Right ventricle myocardium superior (tissue), 1 donor: ENCODE results near the gene DAAM2. TPM values are rescaled to one million over a fixed set of nuclear protein-coding genes. Genes with fewer than 3 reads are reported as not detected.

Source experiments
- ATAC-seq: fragments of 200-7000 bp; cut with Tn5 transposase; one replicate; pipeline ENCODE4 v1.9.1; 2020; ENCODE audit warnings: mild to moderate bottlenecking; ENCODE audit not compliant: poor library complexity
- DNase-seq: peaks from one replicate; pipeline ENCODE4 v3.0.0-alpha.2; 2020
- intact Hi-C: fragments of 100-400 bp; cut with DNase I; formaldehyde crosslinking; loops from one replicate; pipeline ENCODE4 v1.11.2; 2022
- total RNA-seq: library from RNA; stranded (reverse); fragmentation: NEBNext Ultra II Directional; extraction: Animal tissue kit (Norgen Biotek cat#: 25700); gene quantifications from one replicate; pipeline ENCODE4 v1.2.1, GENCODE V29; 2021
- donor health status: DM: no; HTN: yes; CAD: no; lungs with severe emphysema.

The DAAM2 gene
- total RNA-seq, 1 donor from 2014 or later: 13.0 TPM

- DNase-seq (no peak), ATAC-seq (no peak)
- intact Hi-C loops: no loop called here
Observed at GRCh38 chr6:39932386-39932910, 140.3 kb downstream of the DAAM2 start.

- intact Hi-C loops: no loop called here
- no peak for ATAC-seq
Observed at GRCh38 chr6:39933669-39934130, 141.5 kb downstream of the DAAM2 start.

GRCh38 chr6:39934131-39934757 lies 142.1 kb downstream of the DAAM2 start, which contains the start of gene MOCS1:
MOCS1 (minus strand) TSS chr6:39934462; CDS start chr6:39934417, 45 bp downstream.
- intact Hi-C loops: no loop called here
- DNase-seq (peak; percentile 93), ATAC-seq (peak; percentile 97)

More at GRCh38 chr6:39933669-39934130, 141.5 kb downstream of the DAAM2 start:
- no peak for DNase-seq

- intact Hi-C loops: no loop called here
- no peak for DNase-seq
- ATAC-seq: no peak
Observed at GRCh38 chr6:39935241-39935640, 143.1 kb downstream of the DAAM2 start.

- DNase-seq: no peak
- no peak for ATAC-seq
- intact Hi-C loops: no loop called here
Observed at GRCh38 chr6:39936857-39937256, 144.7 kb downstream of the DAAM2 start.

GRCh38 chr6:39937686-39938333 lies 145.6 kb downstream of the DAAM2 start:
- ATAC-seq: no peak
- intact Hi-C loops: no loop called here

GRCh38 chr6:39938773-39939654 lies 146.8 kb downstream of the DAAM2 start:
- intact Hi-C loops: no loop called here
- ATAC-seq (peak; percentile 20), DNase-seq (no peak)

More at GRCh38 chr6:39937686-39938333, 145.6 kb downstream of the DAAM2 start:
- no peak for DNase-seq

- ATAC-seq (no peak), DNase-seq (no peak)
- intact Hi-C loops: no loop called here
Observed at GRCh38 chr6:39941138-39941537, 149.0 kb downstream of the DAAM2 start.

- no peak for ATAC-seq
Observed at GRCh38 chr6:39941820-39942219, 149.6 kb downstream of the DAAM2 start.

GRCh38 chr6:39942903-39943580 lies 150.9 kb downstream of the DAAM2 start:
- ATAC-seq: peak; percentile 37
- intact Hi-C loops: no loop called here
- no peak for DNase-seq

More at GRCh38 chr6:39941820-39942219, 149.6 kb downstream of the DAAM2 start:
- DNase-seq: no peak
- intact Hi-C loops: no loop called here

GRCh38 chr6:39945626-39946025 lies 153.4 kb downstream of the DAAM2 start:
- no peak for DNase-seq
- intact Hi-C loops: no loop called here
- ATAC-seq: peak; percentile 57

- DNase-seq: no peak
- no peak for ATAC-seq
Observed at GRCh38 chr6:39947611-39948068, 155.5 kb downstream of the DAAM2 start.

GRCh38 chr6:39948199-39948791 lies 156.1 kb downstream of the DAAM2 start:
- intact Hi-C loops: no loop called here
- no peak for ATAC-seq
- DNase-seq: no peak

More at GRCh38 chr6:39947611-39948068, 155.5 kb downstream of the DAAM2 start:
- intact Hi-C loops: no loop called here

- ATAC-seq (no peak), DNase-seq (no peak)
- intact Hi-C loops: no loop called here
Observed at GRCh38 chr6:39950125-39950720, 158.0 kb downstream of the DAAM2 start.

- intact Hi-C loops: no loop called here
- DNase-seq: no peak
- ATAC-seq: no peak
Observed at GRCh38 chr6:39951191-39951590, 159.0 kb downstream of the DAAM2 start.

- intact Hi-C loops: no loop called here
- ATAC-seq (peak; percentile 64), DNase-seq (no peak)
Observed at GRCh38 chr6:39951716-39952115, 159.5 kb downstream of the DAAM2 start.

GRCh38 chr6:39952167-39952566 lies 160.0 kb downstream of the DAAM2 start:
- DNase-seq (no peak), ATAC-seq (peak; percentile 77)
- intact Hi-C loops: no loop called here
